Gastrocnemius medialis (tissue), 4 donors: Measurements from ENCODE around the gene SOD3.

Experiments used
- CTCF ChIP-seq, 5 experiments: fragments of 450-650 bp in 3 of 5; fragments of 200-600 bp in 2 of 5; sonication (generic) in 2 of 5; IDR thresholded peaks in 4 of 5; conservative IDR thresholded peaks in 1 of 5; 1 replicate in 4 of 5; 2 replicates in 1 of 5; pipeline ENCODE4 v1.5.1; 2016 to 2019; ENCODE audit warnings: antibody characterized with exemption in 5 of 5, mild to moderate bottlenecking in 3 of 5, moderate library complexity in 3 of 5
- POLR2A ChIP-seq, 2 donors: fragments of 450-650 bp; IDR thresholded peaks; one replicate each; pipeline ENCODE4 v1.6.1; 2017; ENCODE audit warnings: antibody characterized with exemption in 2 of 2, mild to moderate bottlenecking in 2 of 2, moderate library complexity in 2 of 2

- no peak for TF ChIP-seq POLR2A (IDR thresholded peaks at IDR 0.05)
- no peak for TF ChIP-seq CTCF (IDR thresholded peaks at IDR 0.05 in 4 of 5, conservative IDR thresholded peaks at IDR 0.05 in 1 of 5)
These were observed 41.4 kb downstream of the SOD3 start for GRCh38 chr4:24836661-24837242.
